HL-60/S4 (cell line): ENCODE data around the gene ARPC5.

Source experiments
- in situ Hi-C: fragments of 300-500 bp; cut with MboI; formaldehyde crosslinking; loops from 2 replicates; pipeline ENCODE4 v1.14.3; 2022; ENCODE audit warnings: low sequenced_read_pairs

The ARPC5 gene

DNA sequence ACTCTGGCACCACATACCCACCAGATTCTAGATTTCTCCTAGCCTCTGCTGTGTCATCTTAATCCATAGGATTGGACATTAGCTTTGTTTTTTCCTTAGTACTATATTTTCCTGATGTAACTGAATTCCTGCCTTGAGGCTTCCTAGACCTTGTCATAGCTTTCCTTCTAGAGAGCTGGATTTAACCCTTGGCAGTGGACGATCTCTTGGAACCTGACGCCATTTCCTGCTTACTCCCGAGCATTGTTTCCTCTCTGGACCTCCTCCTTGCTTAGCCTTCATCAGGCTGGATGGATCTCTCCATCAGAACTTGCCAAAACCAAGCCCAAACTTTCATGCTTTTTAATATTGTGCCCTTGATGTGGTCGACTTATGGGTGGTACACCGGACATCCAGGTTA, 16.0 kb upstream of the ARPC5 start:
- in situ Hi-C loops = loop anchor here (25.0 kb wide), 2 partner anchors 261 to 561 kb away; no protein-coding TSS in a partner anchor

DNA sequence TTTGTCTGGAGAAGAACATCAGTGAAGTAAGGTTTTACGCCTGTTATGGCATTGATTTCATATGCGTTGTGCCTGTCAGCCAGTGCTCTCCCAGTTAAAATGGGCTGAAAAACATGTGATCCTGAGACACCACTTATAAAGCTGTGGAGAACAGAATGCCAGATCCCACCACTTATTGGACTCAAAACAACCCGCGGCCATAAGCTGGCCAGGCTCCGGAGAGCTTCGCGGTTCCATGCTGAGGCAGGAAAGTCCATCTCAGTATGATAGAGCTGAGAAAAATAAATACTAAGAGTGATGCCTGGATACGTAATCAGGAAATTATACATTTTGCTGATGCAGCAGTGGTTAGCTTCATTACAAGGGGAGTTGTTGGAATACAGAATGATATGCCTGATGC, 12.5 kb upstream of the ARPC5 start:
- in situ Hi-C loops = no loop called here

- in situ Hi-C loops = no loop called here
These were observed 11.2 kb upstream of the ARPC5 start for GRCh38 chr1:183646776-183647175.

- in situ Hi-C loops = no loop called here
These were observed 9.9 kb upstream of the ARPC5 start for GRCh38 chr1:183645531-183645930.

DNA sequence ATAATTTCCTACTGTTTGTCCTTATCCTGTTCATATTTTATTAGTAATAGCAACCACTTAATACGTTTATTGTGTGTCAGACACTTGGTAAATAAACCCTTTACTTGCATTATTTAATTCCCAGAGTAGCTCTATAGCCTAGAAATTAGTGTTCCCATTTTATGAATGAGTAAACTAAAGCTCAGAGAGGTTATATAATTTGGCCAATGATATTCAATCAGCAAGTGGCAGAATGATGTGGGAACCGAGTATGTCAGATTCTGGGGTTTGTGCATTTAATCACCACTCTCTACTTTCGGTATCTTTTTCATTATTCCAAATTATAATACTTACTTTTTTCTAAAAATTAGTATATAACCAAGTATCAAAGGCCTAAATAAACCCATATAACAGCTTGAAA, 6.6 kb upstream of the ARPC5 start:
- in situ Hi-C loops = no loop called here

DNA sequence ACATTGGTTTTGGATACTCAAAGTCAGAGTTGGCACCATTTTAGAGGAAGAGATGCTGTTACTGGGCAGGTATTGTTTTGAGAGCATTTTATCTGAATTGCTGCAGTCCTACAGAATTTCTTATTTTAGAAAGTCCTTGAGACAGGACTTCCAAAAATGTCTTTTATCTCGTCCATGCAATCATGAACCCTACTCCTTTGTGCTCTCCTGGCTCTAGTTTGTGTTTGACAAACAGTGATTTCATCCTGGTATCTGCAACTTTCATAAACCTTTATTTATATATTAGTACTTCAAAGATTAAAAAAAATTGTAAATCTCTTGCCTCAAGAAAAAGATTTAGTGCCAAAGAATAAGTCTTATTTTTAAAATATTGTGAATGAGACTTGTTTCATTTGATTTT, 4.6 kb upstream of the ARPC5 start:
- in situ Hi-C loops = no loop called here

DNA sequence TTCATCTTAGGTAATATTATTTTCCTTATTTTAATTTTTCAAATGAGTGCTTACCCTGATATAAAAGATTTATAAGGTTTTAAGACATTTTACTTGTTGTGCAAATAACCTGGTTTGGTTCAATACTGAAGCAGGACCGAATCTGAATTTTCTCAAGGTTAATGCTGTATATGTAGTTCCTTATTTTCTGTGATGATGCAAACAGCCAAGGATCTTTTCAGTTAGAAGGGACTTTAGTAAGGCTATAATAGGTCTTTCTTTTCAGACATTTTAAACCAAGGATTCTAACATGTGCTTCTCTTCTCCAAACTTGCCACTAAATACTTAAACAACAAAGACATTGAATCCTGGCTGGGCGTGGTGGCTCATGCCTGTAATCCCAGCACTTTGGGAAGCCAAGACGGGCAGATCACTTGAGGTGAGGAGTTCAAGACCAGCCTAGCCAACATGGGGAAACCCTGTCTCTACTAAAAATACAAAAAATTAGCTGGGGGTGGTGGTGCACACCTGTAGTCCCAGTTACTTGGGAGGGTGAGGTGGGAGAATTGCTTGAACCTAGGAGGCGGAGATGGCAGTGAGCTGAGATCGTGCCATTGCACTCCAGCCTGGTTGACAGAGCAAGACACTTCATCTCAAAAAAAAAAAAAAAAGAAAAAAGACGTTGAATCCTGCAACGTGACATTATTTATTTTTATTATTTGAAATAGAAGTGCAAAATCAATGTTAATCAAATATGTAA, 3.2 kb upstream of the ARPC5 start:
- in situ Hi-C loops = no loop called here

GRCh38 chr1:183636783-183637182, 1.2 kb upstream of the ARPC5 start:
- in situ Hi-C loops = no loop called here

DNA sequence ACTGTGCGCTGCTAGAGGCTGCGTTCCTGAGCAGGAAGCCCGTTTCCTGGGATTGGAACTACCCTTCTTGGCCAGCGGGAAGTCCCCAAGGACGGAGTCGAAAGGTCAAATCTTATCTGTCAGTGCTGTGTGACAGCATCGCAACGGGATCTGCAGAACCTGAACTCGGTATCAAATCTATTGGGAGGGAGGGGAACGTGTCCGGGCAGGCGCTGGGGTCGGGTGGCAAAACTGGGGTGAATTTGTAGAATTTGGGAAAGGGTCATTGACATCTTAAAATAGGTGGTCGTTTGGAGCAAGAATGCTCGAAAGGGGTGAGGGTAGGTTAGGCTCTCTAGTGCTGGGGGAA, 725 bp upstream of the ARPC5 start:
- in situ Hi-C loops = no loop called here

DNA sequence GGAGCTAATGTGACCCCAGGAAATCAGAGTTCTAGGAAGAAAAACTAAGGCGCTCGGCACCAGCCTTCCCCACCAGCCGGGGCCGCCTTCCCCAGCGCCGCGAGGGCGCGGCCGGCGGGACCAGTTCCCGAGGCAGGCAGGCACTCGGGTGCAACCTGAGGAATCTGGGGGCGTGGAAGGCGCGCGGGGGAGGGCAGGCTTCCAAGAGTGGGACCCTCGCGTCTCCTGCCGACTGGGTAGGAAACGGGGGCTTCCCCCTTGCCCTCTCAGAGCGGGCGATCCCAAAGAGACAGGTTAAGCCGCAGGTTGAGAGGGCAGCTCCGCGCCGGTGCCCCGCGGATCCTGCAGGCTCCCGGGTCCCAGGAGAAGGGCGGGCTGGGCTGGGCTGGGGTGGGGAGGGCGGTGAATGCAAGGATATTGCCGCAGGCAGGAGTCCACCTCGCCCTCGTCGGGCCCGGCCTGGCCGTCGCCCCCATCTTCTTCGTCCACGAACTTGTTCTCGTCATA, 431 bp downstream of the ARPC5 start:
- in situ Hi-C loops = no loop called here

DNA sequence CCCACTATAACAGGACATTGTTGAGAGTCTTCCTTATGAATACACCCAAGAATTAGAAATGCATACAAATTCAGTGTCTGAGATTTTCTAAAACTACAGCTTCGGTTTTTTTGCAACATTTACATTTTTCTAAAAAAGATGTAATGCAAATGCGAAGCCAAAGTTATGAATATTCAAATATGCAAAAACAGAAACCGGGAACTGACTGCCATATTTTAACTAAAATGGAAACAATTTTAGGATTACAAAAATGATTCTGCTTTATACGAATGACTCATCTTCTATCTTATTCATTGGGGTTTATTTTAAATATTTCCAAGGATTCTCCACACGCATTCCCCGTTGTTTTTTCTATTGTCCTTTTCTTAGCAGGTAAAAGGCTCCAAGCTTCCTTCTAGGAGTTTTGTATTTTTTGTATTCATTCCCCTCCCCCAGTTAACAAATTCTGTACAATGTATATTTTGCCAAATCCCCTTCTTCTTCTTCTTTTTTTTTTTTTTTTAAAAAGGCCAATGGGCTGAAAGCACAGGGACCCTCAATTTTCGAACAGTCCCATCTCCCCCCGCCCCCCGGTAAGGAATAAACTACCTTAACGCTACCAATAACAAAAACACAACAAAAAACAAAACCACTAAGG, 1.0 kb downstream of the ARPC5 start:
- in situ Hi-C loops = no loop called here

GRCh38 chr1:183633676-183634343, 1.8 kb downstream of the ARPC5 start:
- in situ Hi-C loops = no loop called here

- in situ Hi-C loops = no loop called here
These were observed 2.6 kb downstream of the ARPC5 start for GRCh38 chr1:183632964-183633363.

- in situ Hi-C loops = no loop called here
These were observed 3.5 kb downstream of the ARPC5 start for GRCh38 chr1:183632114-183632513.

DNA sequence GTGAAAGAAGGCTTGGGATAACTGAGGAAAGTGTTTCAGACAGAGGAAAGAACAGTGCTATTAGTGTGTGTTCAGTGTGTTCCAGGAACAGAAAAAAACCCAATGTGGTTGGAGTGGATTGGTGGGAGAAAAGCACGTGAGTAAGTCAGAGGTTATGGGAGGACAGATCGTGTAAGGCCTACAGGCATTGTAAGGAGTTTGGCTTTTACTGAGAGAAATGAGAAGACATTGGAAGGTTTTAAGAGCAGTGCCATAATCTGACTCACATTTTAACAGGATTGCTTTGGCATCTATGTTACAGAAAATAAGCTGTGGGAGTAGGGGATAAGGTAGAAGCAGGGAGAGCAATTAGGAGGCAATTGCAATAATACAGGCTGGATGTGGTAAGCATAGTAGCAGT, 4.8 kb downstream of the ARPC5 start:
- in situ Hi-C loops = no loop called here

DNA sequence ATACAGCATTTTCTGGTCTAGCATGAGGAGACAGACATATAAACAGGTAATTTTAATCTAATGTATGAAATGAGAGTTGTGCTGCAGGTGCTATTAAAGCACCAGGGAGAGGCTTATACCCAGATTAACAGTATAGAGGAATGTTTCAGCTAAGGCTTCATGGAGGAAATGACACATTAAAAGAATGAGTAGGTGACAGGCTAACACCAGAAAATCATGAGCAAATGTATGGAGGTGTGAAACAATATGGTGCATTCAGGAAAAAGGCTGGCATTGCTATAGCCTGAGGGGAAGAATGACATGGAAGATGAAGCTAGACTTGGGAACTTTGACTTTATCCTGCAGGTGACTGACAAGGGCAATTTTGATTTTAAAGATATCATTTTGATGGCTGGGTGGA, 7.0 kb downstream of the ARPC5 start:
- in situ Hi-C loops = loop anchor here (10.0 kb wide), 1 partner anchor 154 kb away; the partner anchor contains the start of gene SMG7

GRCh38 chr1:183626236-183626635, 9.3 kb downstream of the ARPC5 start:
- in situ Hi-C loops = loop anchor here (10.0 kb wide), 1 partner anchor 151 kb away; the partner anchor contains the start of gene SMG7

DNA sequence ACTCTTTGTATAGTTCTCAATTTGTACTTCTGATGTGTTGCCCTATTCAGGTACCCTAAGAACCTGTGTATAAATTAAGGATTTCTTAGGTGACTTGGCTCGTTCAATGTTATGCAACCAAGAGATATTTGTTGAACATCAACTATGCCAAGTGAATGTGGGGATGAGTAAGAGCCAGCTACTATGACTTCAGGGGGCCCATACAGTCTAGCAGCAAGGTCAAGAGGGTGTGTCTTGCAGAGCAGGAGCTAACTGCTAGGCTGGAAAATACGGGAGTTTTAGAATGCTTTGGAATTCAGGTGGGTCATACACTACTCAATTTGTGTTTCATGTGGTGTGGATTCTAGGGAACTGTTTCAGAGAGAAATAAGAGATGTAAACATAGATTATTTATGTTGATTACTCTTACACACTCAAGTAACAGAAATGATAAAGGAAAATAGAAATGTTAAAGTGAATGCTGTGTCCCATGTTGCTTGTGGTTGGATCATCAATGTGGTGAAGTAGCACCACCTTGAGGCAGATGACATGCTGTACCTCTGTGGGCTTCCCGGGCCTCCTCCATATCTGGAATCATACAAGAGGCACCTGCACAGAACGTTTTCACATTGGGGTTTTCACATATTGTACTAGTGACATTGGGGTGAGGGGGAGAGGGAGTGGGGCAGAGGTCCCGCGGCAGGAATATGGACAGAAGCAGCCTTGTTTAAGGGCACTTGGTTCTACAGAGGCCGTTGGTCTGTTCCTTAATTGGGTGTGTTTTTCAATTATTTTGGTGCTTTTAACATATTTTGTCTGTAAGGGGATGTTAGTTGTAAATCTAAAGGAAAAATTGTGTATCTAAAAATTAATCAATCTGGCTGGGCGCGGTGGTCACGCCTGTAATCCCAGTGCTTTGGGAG, 12.4 kb downstream of the ARPC5 start:
- in situ Hi-C loops = loop anchor here (10.0 kb wide), 1 partner anchor 148 kb away; the partner anchor contains the start of gene SMG7

- in situ Hi-C loops = loop anchor here (10.0 kb wide), 1 partner anchor 147 kb away; the partner anchor contains the start of gene SMG7
These were observed 13.6 kb downstream of the ARPC5 start for GRCh38 chr1:183622013-183622412.

DNA sequence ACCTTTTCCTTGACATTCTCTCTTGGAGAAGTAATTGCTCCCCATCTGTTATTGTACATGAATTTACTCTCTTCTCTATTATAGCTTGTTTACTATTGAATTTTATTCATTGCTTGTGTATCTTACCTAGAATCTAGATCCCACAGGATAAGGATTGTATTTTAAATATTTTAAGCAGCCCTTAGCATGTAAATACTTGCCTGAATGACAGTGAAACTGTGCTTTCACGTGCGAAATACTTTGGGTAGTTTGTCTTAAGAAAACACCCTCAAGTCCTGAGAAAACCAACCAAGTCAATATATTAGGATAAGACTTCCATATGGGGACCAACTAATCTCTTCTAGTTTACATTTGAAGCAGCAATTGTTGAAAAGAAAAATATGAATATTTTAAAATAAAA, 15.3 kb downstream of the ARPC5 start:
- in situ Hi-C loops = loop anchor here (10.0 kb wide), 1 partner anchor 146 kb away; the partner anchor contains the start of gene SMG7
